ENCODE data around the gene MICAL2.

- TF ChIP-seq CTCF (IDR thresholded peaks at IDR 0.05; ENCODE audit: extremely low read depth in 1 of 2, insufficient read depth in 1 of 2, low read depth in 1 of 2, low read length in 2 of 2) (no peak), POLR2AphosphoS5 (IDR thresholded peaks at IDR 0.05; ENCODE audit: insufficient read depth, low read depth, low read length) (no peak), MYC (IDR thresholded peaks at IDR 0.05; ENCODE audit: low read depth, low read length) (no peak), POLR2A (IDR thresholded peaks at IDR 0.05; ENCODE audit: low read depth, low read length) (no peak), MAX (IDR thresholded peaks at IDR 0.05; ENCODE audit: insufficient read depth, insufficient read length) (no peak), EZH2 (IDR thresholded peaks at IDR 0.05; ENCODE audit: borderline replicate concordance, low read depth, low read length, severe bottlenecking) (no peak)
Measured at GRCh38 chr11:12276356-12276755, 166.0 kb downstream of the MICAL2 start.

All from endothelial cell of umbilical vein (primary cell).